Bronchial epithelial cell (primary cell): Measurements from ENCODE around the gene STK39. TPM values are rescaled to one million over a fixed set of nuclear protein-coding genes. Genes with fewer than 3 reads are reported as not detected.

Experiments used
- DNase-seq: peaks from one replicate; pipeline ENCODE4 v3.0.0-alpha.2; 2010; ENCODE audit warnings: low read depth
- FAIRE-seq: peaks from 2 replicates; lab custom pipeline; 2011; peaks lifted over from hg19 to GRCh38; lab: Jason Lieb, UNC
- H3K27me3 ChIP-seq: 2 replicates; pipeline ENCODE4 v1.5.1; 2011; ENCODE audit warnings: low read length; ENCODE audit not compliant: control insufficient read depth, insufficient read depth
- H3K36me3 ChIP-seq: 2 replicates; pipeline ENCODE4 v1.5.1; 2011; ENCODE audit warnings: low read length; ENCODE audit not compliant: control insufficient read depth, insufficient read depth
- H3K4me3 ChIP-seq: 2 replicates; pipeline ENCODE4 v1.5.1; 2011; ENCODE audit warnings: mild to moderate bottlenecking, low read depth, low read length, control low read depth
- total RNA-seq: library from RNA; depleted of rRNA; stranded (reverse); fragments of >200 nt; gene quantifications from 2 replicates; pipeline ENCODE4 v1.2.1, GENCODE V29; 2014
- TF ChIP-seq, protein P1 (sequence below): IDR thresholded peaks from 2 replicates; pipeline ENCODE4 v1.5.1; 2011; ENCODE audit warnings: mild to moderate bottlenecking, moderate library complexity, low read length, control low read depth, inconsistent platforms; ENCODE audit not compliant: insufficient read depth, severe bottlenecking

The STK39 gene
- total RNA-seq, 1 donor from 2014 or later = 20.3 TPM

DNA sequence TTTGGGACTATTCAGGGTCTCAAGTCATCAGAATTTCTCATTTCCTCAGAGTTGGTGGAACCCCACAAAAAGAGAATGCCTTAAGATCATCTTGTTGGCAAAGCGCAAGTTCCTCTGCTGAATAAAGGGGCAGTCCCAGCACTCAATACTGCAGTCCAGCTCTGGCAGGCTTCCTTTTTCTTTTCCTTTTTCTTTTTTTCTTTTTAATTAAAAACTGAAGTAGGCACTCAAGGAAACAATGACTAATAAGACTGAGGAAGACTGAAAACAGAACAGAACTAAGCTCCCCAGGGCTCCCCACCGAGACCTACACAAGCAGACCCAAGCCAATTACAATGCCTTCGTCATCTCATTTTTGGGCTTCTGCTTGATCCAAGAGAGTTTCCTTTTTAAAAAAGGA, 82.0 kb downstream of the STK39 start:
- no peak for DNase-seq
- peaks cover 2% of the 10 kb centered on the region for H3K36me3 ChIP-seq
- no peaks in the 10 kb centered on the region for H3K27me3 ChIP-seq
- no peak overlapping the region for H3K4me3 ChIP-seq
- TF ChIP-seq, protein P1, sequence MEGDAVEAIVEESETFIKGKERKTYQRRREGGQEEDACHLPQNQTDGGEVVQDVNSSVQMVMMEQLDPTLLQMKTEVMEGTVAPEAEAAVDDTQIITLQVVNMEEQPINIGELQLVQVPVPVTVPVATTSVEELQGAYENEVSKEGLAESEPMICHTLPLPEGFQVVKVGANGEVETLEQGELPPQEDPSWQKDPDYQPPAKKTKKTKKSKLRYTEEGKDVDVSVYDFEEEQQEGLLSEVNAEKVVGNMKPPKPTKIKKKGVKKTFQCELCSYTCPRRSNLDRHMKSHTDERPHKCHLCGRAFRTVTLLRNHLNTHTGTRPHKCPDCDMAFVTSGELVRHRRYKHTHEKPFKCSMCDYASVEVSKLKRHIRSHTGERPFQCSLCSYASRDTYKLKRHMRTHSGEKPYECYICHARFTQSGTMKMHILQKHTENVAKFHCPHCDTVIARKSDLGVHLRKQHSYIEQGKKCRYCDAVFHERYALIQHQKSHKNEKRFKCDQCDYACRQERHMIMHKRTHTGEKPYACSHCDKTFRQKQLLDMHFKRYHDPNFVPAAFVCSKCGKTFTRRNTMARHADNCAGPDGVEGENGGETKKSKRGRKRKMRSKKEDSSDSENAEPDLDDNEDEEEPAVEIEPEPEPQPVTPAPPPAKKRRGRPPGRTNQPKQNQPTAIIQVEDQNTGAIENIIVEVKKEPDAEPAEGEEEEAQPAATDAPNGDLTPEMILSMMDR = no peak
- no peak for FAIRE-seq

DNA sequence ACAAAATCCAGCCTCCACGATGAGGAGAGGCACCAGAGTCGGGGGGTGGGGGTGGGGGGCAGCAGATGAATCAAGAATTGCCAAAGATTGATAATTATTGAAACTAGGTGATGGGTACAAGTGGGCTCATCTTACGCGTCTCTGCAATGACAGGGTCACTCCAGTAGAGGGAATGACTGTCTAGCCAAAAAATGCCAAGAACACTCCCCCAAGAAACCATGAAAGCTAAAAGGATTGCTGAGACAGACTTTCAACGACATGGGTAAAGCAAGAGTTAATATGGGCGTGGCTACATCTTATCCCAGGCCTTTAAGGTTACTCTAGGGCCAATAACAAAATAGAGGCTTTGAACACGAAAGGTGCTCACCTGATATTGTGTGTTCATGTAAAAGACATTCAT, 86.5 kb downstream of the STK39 start:
- H3K36me3 ChIP-seq = no peaks in the 10 kb centered on the region
- no peak for FAIRE-seq
- no peak overlapping the region for H3K4me3 ChIP-seq
- TF ChIP-seq, protein P1 = peak; percentile 31
- H3K27me3 ChIP-seq = no peaks in the 10 kb centered on the region
- DNase-seq = peak; percentile 21

DNA sequence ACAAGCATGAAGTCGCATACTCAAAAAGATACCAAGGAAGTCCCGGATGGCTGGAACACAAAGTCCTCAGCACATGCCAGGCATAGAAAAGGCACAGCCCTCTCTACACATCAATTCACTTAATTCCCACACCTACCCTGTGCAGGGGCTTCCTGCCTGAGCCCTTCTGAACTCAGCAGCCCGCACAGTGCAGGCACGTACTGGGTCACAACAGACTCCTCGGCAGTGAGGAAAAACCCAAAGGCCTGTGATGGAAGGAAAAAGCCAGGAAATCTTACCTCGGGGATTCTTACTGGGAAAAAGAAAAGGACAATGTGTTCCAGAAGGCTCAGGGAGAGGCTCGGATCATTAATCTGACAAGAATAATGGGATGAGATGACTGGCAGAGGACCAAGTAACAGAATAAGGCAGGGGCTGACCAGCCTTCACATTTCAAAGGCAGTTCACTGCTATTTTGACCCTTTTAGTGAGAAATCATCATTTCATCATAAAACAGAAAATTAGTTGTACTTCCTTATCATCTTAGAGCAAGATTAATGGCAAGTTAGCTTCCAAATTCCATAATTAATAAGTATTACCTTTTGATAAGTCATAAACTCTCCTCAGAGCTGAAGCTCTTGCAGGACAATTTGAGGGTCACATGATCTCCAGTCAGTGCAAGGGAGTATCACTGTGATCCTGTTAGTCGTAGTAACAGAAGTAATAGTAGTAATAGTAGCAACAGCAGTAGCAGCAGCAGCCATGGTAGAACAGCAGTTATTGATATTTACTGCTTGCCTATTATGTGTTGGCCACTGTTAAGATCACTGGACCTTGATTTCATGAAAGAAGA, 87.4 kb downstream of the STK39 start:
- FAIRE-seq (no peak), DNase-seq (no peak)
- Histone ChIP-seq H3K27me3 (no peaks in the 10 kb centered on the region), H3K4me3 (no peak overlapping the region), H3K36me3 (no peaks in the 10 kb centered on the region)
- TF ChIP-seq, protein P1 = no peak

DNA sequence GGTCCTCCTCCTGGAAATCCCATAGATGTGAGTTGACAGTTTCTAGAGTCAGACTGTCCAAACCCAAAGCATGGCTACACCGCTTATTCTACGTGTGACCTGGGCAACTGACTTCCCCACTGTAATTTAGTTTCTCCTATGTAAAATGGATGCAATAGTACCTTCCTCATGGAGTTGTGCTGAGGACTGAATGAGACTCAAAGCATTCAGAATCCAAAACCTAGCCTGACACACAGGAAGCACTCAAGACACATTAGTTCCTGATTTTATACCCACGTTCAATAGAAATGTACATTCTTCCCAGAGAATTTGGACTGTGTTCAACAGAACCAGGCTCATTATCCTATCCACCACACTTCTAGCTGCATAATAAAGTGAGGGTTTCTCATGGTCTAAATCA, 88.8 kb downstream of the STK39 start:
- DNase-seq (no peak), FAIRE-seq (no peak)
- TF ChIP-seq, protein P1 = no peak
- Histone ChIP-seq H3K27me3 (no peaks in the 10 kb centered on the region), H3K4me3 (no peak overlapping the region), H3K36me3 (no peaks in the 10 kb centered on the region)

DNA sequence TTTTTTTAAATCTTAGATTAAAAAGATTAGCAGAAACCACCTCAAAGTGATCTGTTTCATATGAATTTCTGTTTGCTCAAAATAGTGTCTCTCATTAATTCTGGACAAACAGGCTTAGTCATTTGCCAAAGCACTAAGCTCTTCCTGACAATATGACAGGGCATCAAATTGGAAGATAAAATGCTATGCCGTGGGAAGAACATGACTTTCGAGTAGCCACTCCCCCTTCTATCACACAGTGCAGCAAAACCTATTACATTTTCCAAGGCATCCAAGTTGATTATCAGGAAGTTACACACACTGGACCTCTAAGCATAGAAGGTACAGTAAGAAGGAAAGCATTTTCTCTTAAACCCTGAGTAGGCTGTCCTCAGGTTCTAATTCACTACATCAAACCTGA, 89.5 kb downstream of the STK39 start:
- no peaks in the 10 kb centered on the region for H3K36me3 ChIP-seq
- H3K27me3 ChIP-seq = no peaks in the 10 kb centered on the region
- H3K4me3 ChIP-seq = no peak overlapping the region
- DNase-seq (no peak), FAIRE-seq (no peak)
- TF ChIP-seq, protein P1 = no peak
